Tibial nerve (tissue), 4 donors: ENCODE results near the gene ANKRD6. TPM values are rescaled to one million over a fixed set of nuclear protein-coding genes. Genes with fewer than 3 reads are reported as not detected.

ENCODE experiments used
- DNase-seq, 2 donors: peaks; one replicate each; pipeline ENCODE4 v3.0.0-alpha.2; 2019; ENCODE audit warnings: low spot score in 2 of 2
- H3K27ac ChIP-seq, 4 donors: fragments of 200-600 bp; sonication (generic) in 3 of 4; one replicate each; pipeline ENCODE4 v1.5.1; 2017 to 2019; ENCODE audit warnings: mild to moderate bottlenecking in 1 of 4
- H3K27me3 ChIP-seq, 2 donors: fragments of 200-600 bp; sonication (generic) in 1 of 2; one replicate each; pipeline versions ENCODE4 v1.5.1 to v1.6.0; 2017 to 2019
- H3K36me3 ChIP-seq, 3 donors: fragments of 200-600 bp; sonication (generic); one replicate each; pipeline ENCODE4 v1.5.1; 2018 to 2019
- H3K4me1 ChIP-seq, 4 donors: fragments of 200-600 bp; sonication (generic) in 3 of 4; one replicate each; pipeline ENCODE4 v1.5.1; 2017 to 2019
- H3K4me3 ChIP-seq, 4 donors: fragments of 200-600 bp; sonication (generic) in 3 of 4; one replicate each; pipeline ENCODE4 v1.5.1; 2017 to 2019; ENCODE audit warnings: mild to moderate bottlenecking in 1 of 4, moderate library complexity in 1 of 4
- H3K9me3 ChIP-seq, 4 donors: fragments of 200-600 bp; sonication (generic) in 3 of 4; one replicate each; pipeline ENCODE4 v1.5.1; 2017 to 2019
- EP300 ChIP-seq, 2 donors: sonication (generic); formaldehyde crosslinking; IDR thresholded peaks; one replicate each; pipeline ENCODE4 v1.6.1; 2017; ENCODE audit warnings: antibody characterized with exemption in 2 of 2, mild to moderate bottlenecking in 1 of 2
- POLR2A ChIP-seq, 2 donors: fragments of 450-650 bp; IDR thresholded peaks; one replicate each; pipeline ENCODE4 v1.6.1; 2017; ENCODE audit warnings: antibody characterized with exemption in 2 of 2, mild to moderate bottlenecking in 2 of 2, moderate library complexity in 2 of 2
- WGBS, 2 donors: methylation state at CpG; one replicate each; pipeline ENCODE4 v1.1.5; 2018; 5-methylcytosine and 5-hydroxymethylcytosine counted together
- total RNA-seq, 4 donors: library from RNA; depleted of rRNA; stranded (reverse); fragments of >200 nt; gene quantifications; one replicate each; pipeline ENCODE4 v1.1.0, GENCODE V29; 2016
- TF ChIP-seq, protein P1 (sequence below), 5 experiments: fragments of 200-600 bp in 3 of 5; fragments of 450-650 bp in 2 of 5; sonication (generic) in 3 of 5; IDR thresholded peaks; one replicate each; pipeline ENCODE4 v1.5.1; 2016 to 2019; ENCODE audit warnings: antibody characterized with exemption in 5 of 5, mild to moderate bottlenecking in 3 of 5, moderate library complexity in 2 of 5

ANKRD6 gene
- total RNA-seq, 4 donors from 2014 or later: 10.1 to 22.8 (median 13.0) TPM

DNA sequence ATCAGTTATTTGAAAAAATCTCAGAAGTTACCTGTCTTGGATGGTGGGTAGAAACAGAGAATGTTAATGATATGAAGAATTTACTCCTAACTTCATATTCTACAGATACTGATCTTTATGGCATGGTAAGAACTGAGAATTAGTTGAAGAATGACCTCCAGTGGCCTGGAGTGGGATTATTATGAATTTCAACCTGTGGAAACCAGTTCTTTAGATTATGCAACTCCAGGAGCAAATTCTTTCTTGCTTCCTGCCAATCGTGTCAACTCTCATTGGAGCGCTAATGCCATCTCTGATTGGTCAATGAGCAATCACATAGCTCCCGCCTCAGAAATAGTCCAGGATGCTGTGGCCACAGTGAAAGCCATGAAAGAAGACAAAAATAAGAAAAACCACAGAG lies 165.0 kb downstream of the ANKRD6 start:
- TF ChIP-seq, protein P1, sequence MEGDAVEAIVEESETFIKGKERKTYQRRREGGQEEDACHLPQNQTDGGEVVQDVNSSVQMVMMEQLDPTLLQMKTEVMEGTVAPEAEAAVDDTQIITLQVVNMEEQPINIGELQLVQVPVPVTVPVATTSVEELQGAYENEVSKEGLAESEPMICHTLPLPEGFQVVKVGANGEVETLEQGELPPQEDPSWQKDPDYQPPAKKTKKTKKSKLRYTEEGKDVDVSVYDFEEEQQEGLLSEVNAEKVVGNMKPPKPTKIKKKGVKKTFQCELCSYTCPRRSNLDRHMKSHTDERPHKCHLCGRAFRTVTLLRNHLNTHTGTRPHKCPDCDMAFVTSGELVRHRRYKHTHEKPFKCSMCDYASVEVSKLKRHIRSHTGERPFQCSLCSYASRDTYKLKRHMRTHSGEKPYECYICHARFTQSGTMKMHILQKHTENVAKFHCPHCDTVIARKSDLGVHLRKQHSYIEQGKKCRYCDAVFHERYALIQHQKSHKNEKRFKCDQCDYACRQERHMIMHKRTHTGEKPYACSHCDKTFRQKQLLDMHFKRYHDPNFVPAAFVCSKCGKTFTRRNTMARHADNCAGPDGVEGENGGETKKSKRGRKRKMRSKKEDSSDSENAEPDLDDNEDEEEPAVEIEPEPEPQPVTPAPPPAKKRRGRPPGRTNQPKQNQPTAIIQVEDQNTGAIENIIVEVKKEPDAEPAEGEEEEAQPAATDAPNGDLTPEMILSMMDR (IDR thresholded peaks at IDR 0.05): peak in 2 of 5 experiments; percentile 26 to 31
- no peak for TF ChIP-seq POLR2A (IDR thresholded peaks at IDR 0.05)
- Histone ChIP-seq H3K27ac (no peak overlapping the region), H3K9me3 (no peaks in the 10 kb centered on the region), H3K4me3 (no peak overlapping the region), H3K27me3 (no peaks in the 10 kb centered on the region), H3K36me3 (no peaks in the 10 kb centered on the region), H3K4me1 (no peaks in the 10 kb centered on the region)
- peak in 1 of 2 donors; percentile 10 for DNase-seq
- 18 to 32% methylated on average over 3 of the region's 3 CpGs for WGBS, 2 donors

DNA sequence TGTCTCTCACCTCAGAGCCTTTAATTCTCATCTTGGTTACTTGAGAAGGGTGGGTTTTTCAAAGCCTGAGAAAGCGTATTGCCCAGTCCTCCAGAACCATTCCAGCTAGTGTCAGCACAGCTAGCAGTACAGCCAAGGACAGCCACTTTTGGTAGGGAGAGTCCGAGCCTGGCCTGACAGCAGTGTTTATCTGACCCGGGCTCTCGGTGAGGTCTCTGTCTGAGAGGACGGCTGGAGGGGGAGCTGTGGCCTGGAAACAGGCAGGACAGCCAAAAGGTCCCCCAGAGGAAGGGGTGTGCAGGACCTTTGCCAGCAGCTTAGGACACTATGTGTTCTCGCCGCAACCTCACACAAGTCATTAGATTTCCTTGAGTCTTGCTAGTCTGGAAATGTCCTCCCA lies 166.8 kb downstream of the ANKRD6 start:
- no peak for TF ChIP-seq EP300 (IDR thresholded peaks at IDR 0.05)
- TF ChIP-seq, protein P1 (IDR thresholded peaks at IDR 0.05): no peak
- TF ChIP-seq POLR2A (IDR thresholded peaks at IDR 0.05): no peak
- Histone ChIP-seq H3K4me1 (no peaks in the 10 kb centered on the region), H3K27ac (no peak overlapping the region), H3K4me3 (no peak overlapping the region), H3K27me3 (no peaks in the 10 kb centered on the region), H3K36me3 (no peaks in the 10 kb centered on the region), H3K9me3 (no peaks in the 10 kb centered on the region)
- peak; percentile 17 to 23 for DNase-seq
- WGBS, 2 donors: 61 to 64% methylated on average over 6 to 7 of the region's 7 CpGs

DNA sequence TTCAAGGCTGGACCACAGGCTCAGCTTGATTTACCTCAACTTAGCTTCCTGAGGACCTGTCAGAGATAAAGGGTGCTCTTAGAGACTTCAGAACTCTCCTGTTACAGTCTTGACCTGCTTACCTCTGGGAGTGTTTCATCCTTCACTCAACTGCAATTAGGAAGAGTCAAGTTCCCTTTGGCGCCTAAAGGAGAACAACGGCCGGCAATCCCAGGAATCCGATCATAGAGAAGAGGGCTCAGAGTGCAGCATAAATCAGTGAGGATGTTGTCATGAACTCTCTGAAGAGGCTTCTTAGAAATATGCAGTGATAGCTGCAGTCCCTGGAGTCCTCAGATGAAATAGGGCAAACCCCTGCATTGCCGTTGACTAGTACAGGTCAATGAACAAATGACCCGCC lies 169.2 kb downstream of the ANKRD6 start:
- H3K27ac ChIP-seq: no peak overlapping the region
- 93 to 96% methylated on average over 6 of the region's 6 CpGs for WGBS, 2 donors
- DNase-seq: no peak
- no peak overlapping the region for H3K4me3 ChIP-seq
- H3K9me3 ChIP-seq: no peaks in the 10 kb centered on the region
- H3K36me3 ChIP-seq: peaks cover 0 to 9% (median 0%) of the 10 kb centered on the region in 3 donors
- H3K27me3 ChIP-seq: no peaks in the 10 kb centered on the region
- H3K4me1 ChIP-seq: no peaks in the 10 kb centered on the region
- no peak for TF ChIP-seq EP300 (IDR thresholded peaks at IDR 0.05)
- TF ChIP-seq POLR2A (IDR thresholded peaks at IDR 0.05): no peak
- TF ChIP-seq, protein P1 (IDR thresholded peaks at IDR 0.05): no peak

DNA sequence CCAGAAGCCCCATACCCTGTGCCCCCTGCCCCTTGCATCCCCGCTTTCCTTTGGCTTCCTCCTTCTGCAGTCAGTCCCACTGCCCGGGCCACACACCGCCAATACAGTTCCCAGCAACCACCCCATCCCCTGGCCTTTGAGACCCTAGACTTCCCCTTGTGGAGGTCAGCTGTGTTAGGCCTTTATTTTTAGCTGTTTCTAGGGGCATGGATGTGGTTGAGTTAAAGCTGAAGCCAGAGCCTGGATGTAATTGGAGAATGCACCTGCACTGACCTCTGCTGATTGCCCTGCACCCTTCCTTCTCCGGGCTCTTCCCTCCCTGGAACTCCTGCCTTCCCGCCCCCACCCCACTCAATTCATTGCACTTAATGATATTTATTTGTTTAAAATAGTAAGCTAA lies 171.7 kb downstream of the ANKRD6 start:
- H3K4me3 ChIP-seq: no peak overlapping the region
- no peaks in the 10 kb centered on the region for H3K9me3 ChIP-seq
- 72 to 74% methylated on average over 5 of the region's 5 CpGs for WGBS, 2 donors
- no peaks in the 10 kb centered on the region for H3K4me1 ChIP-seq
- H3K36me3 ChIP-seq: peaks cover 0 to 9% (median 0%) of the 10 kb centered on the region in 3 donors
- no peaks in the 10 kb centered on the region for H3K27me3 ChIP-seq
- no peak for TF ChIP-seq POLR2A (IDR thresholded peaks at IDR 0.05)
- TF ChIP-seq, protein P1 (IDR thresholded peaks at IDR 0.05): no peak
- TF ChIP-seq EP300 (IDR thresholded peaks at IDR 0.05): no peak
- H3K27ac ChIP-seq: no peak overlapping the region
- DNase-seq: no peak

DNA sequence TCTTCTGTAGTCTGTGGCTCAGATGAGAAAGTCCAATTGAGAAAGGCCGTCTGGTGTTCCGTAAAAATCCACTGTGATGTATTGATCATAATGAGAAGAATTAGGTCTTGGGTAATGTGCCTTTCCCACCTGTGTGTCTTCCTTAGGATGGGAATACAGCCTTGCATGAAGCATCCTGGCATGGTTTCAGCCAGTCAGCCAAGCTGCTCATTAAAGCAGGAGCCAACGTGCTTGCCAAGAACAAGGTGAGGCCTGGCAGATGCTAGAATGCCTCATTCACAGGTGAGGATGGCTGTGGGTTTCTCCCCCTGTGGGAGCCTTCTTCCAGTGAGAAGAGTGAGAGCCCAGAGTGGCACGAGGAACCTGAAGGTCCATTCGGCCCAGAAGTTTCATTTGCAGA lies 172.9 kb downstream of the ANKRD6 start:
- Histone ChIP-seq H3K4me3 (no peak overlapping the region), H3K4me1 (no peaks in the 10 kb centered on the region), H3K9me3 (no peaks in the 10 kb centered on the region), H3K27me3 (no peaks in the 10 kb centered on the region), H3K27ac (no peak overlapping the region), H3K36me3 (peaks cover 0 to 9% (median 0%) of the 10 kb centered on the region in 3 donors)
- 84 to 92% methylated on average over 5 of the region's 5 CpGs for WGBS, 2 donors
- DNase-seq: no peak
- TF ChIP-seq EP300 (IDR thresholded peaks at IDR 0.05) (no peak), POLR2A (IDR thresholded peaks at IDR 0.05) (no peak)
- TF ChIP-seq, protein P1 (IDR thresholded peaks at IDR 0.05): no peak
